Measurements from ENCODE around the gene DAPK1.

DAPK1 gene

GRCh38 chr9:87701931-87702421 lies 204.3 kb downstream of the DAPK1 start:
- DNase-seq: no peak

- DNase-seq: no peak
Observed at GRCh38 chr9:87702921-87703320, 205.3 kb downstream of the DAPK1 start.

- no peak for DNase-seq
Observed at GRCh38 chr9:87703636-87704276, 206.1 kb downstream of the DAPK1 start.

GRCh38 chr9:87704342-87704741 lies 206.7 kb downstream of the DAPK1 start:
- no peak for DNase-seq

GRCh38 chr9:87706066-87706739 lies 208.5 kb downstream of the DAPK1 start:
- DNase-seq: no peak

- no peak for DNase-seq
Observed at GRCh38 chr9:87707805-87708506, 210.3 kb downstream of the DAPK1 start.

- DNase-seq: no peak
Observed at GRCh38 chr9:87708546-87708945, 210.9 kb downstream of the DAPK1 start.

GRCh38 chr9:87708986-87709728 lies 211.5 kb downstream of the DAPK1 start:
- DNase-seq: no peak

GRCh38 chr9:87710443-87710842 lies 212.8 kb downstream of the DAPK1 start:
- DNase-seq: no peak

GRCh38 chr9:87711857-87712800 lies 214.5 kb downstream of the DAPK1 start:
- DNase-seq: no peak

GRCh38 chr9:87712801-87713277 lies 215.2 kb downstream of the DAPK1 start:
- DNase-seq: no peak

GRCh38 chr9:87713278-87713987 lies 215.8 kb downstream of the DAPK1 start:
- DNase-seq: no peak

- DNase-seq: no peak
Observed at GRCh38 chr9:87713988-87714330, 216.3 kb downstream of the DAPK1 start.

GRCh38 chr9:87714819-87715218 lies 217.2 kb downstream of the DAPK1 start:
- DNase-seq: no peak

GRCh38 chr9:87716141-87716540 lies 218.5 kb downstream of the DAPK1 start:
- no peak for DNase-seq

GRCh38 chr9:87717456-87717855 lies 219.8 kb downstream of the DAPK1 start:
- DNase-seq: no peak

- no peak for DNase-seq
Observed at GRCh38 chr9:87718231-87718630, 220.6 kb downstream of the DAPK1 start.

- no peak for DNase-seq
Observed at GRCh38 chr9:87718852-87719612, 221.4 kb downstream of the DAPK1 start.

GRCh38 chr9:87720173-87720572 lies 222.5 kb downstream of the DAPK1 start:
- no peak for DNase-seq

- no peak for DNase-seq
Observed at GRCh38 chr9:87722393-87723088, 224.9 kb downstream of the DAPK1 start.

Data from activated naive CD4-positive, alpha-beta T cell (primary cell).